Upper lobe of left lung (tissue), 4 donors: ENCODE data around the gene HM13.

Experiments
- CTCF ChIP-seq, 6 experiments: fragments of 450-650 bp in 4 of 6; fragments of 200-600 bp in 2 of 6; sonication (generic) in 2 of 6; IDR thresholded peaks; one replicate each; pipeline ENCODE4 v1.5.1; 2016 to 2019; ENCODE audit warnings: antibody characterized with exemption in 6 of 6
- EP300 ChIP-seq, 4 donors: sonication (generic); formaldehyde crosslinking; IDR thresholded peaks; one replicate each; pipeline ENCODE4 v1.5.1; 2017; ENCODE audit warnings: antibody characterized with exemption in 4 of 4, control low read depth in 2 of 4
- POLR2A ChIP-seq, 4 donors: fragments of 450-650 bp; IDR thresholded peaks; one replicate each; pipeline ENCODE4 v1.5.1; 2016 to 2017; ENCODE audit warnings: antibody characterized with exemption in 4 of 4, mild to moderate bottlenecking in 2 of 4
- POLR2AphosphoS5 ChIP-seq, 2 donors: sonication (generic); formaldehyde crosslinking; IDR thresholded peaks; one replicate each; pipeline ENCODE4 v1.5.1; 2017; ENCODE audit warnings: antibody characterized with exemption in 2 of 2

- TF ChIP-seq CTCF (IDR thresholded peaks at IDR 0.05) = no peak
- TF ChIP-seq POLR2A (IDR thresholded peaks at IDR 0.05) = no peak
- TF ChIP-seq POLR2AphosphoS5 (IDR thresholded peaks at IDR 0.05) = no peak
- no peak for TF ChIP-seq EP300 (IDR thresholded peaks at IDR 0.05)
These were observed 79.2 kb downstream of the HM13 start for GRCh38 chr20:31593221-31594001.
